Liver (tissue), 3 donors: ENCODE data around the gene NPIPB2.

Experiments
- RXRA ChIP-seq, 2 donors: IDR thresholded peaks; 2 replicates each; pipeline ENCODE4 v1.6.1; 2017 to 2018; ENCODE audit warnings: antibody characterized with exemption in 2 of 2, mild to moderate bottlenecking in 1 of 2
- TAF1 ChIP-seq: conservative IDR thresholded peaks from 2 replicates; pipeline ENCODE4 v1.6.1; 2016; ENCODE audit warnings: antibody characterized with exemption, mild to moderate bottlenecking
- YY1 ChIP-seq: IDR thresholded peaks from 2 replicates; pipeline ENCODE4 v1.6.1; 2016; ENCODE audit warnings: antibody characterized with exemption, mild to moderate bottlenecking
- TF ChIP-seq, protein P1 (sequence below): fragments of 150-350 bp; IDR thresholded peaks from 2 replicates; pipeline ENCODE4 v1.5.1; 2017; ENCODE audit warnings: improper control_type of control experiment, low read depth, low read length; ENCODE audit not compliant: missing input control
- TF ChIP-seq, protein P2 (sequence below): IDR thresholded peaks from 2 replicates; pipeline ENCODE4 v1.6.1; 2016; ENCODE audit warnings: antibody characterized with exemption
- TF ChIP-seq, protein P3 (sequence below): IDR thresholded peaks from 2 replicates; pipeline ENCODE4 v1.6.1; 2016; ENCODE audit warnings: antibody characterized with exemption
- donor health status: healthy.
- donor health status: healthy.

DNA sequence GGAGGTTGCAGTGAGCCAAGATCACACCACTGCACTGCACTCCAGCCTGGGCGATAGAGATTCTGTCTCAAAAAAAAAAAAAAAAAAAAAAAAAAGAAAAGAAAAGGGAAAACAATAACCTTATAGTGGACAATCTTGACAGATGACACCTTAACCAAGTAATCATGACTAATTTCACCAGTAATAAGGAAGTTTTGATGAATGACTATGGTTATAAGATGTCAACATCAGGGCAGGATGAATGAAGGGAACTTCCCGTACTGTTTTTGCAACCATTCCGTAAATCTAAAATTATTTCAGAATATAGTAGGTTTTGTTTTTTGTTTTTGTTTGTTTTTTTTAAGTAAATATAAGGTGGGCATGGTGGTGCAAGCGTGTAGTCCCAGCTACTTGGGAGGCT is 49.1 kb downstream of the NPIPB2 start:
- TF ChIP-seq RXRA (IDR thresholded peaks at IDR 0.05) (no peak), TAF1 (no peak), YY1 (no peak)
- TF ChIP-seq, protein P1, sequence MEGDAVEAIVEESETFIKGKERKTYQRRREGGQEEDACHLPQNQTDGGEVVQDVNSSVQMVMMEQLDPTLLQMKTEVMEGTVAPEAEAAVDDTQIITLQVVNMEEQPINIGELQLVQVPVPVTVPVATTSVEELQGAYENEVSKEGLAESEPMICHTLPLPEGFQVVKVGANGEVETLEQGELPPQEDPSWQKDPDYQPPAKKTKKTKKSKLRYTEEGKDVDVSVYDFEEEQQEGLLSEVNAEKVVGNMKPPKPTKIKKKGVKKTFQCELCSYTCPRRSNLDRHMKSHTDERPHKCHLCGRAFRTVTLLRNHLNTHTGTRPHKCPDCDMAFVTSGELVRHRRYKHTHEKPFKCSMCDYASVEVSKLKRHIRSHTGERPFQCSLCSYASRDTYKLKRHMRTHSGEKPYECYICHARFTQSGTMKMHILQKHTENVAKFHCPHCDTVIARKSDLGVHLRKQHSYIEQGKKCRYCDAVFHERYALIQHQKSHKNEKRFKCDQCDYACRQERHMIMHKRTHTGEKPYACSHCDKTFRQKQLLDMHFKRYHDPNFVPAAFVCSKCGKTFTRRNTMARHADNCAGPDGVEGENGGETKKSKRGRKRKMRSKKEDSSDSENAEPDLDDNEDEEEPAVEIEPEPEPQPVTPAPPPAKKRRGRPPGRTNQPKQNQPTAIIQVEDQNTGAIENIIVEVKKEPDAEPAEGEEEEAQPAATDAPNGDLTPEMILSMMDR = no peak
- TF ChIP-seq, protein P2, sequence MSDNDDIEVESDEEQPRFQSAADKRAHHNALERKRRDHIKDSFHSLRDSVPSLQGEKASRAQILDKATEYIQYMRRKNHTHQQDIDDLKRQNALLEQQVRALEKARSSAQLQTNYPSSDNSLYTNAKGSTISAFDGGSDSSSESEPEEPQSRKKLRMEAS = no peak
- TF ChIP-seq, protein P3, sequence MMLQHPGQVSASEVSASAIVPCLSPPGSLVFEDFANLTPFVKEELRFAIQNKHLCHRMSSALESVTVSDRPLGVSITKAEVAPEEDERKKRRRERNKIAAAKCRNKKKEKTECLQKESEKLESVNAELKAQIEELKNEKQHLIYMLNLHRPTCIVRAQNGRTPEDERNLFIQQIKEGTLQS = no peak
